K562 (cell line): ENCODE data around the gene PLK5. TPM values are rescaled to one million over a fixed set of nuclear protein-coding genes. Genes with fewer than 3 reads are reported as not detected.

Experiments used
- ARID1B ChIP-seq: fragments of 450-650 bp; IDR thresholded peaks from 2 replicates; pipeline ENCODE4 v1.6.1; 2016; ENCODE audit warnings: antibody characterized with exemption, mild to moderate bottlenecking, inconsistent platforms
- ARID2 ChIP-seq: fragments of 450-650 bp; IDR thresholded peaks from 2 replicates; pipeline ENCODE4 v1.6.1; 2017; ENCODE audit warnings: antibody characterized with exemption, mild to moderate bottlenecking
- E2F4 ChIP-seq: sonication (generic); formaldehyde crosslinking; IDR thresholded peaks from 2 replicates; pipeline ENCODE4 v1.8.0; 2022; ENCODE audit warnings: mild to moderate bottlenecking, low read depth, missing genetic modification reagents
- ETV1 ChIP-seq: fragments of 450-650 bp; conservative IDR thresholded peaks from 2 replicates; pipeline ENCODE4 v1.6.1; 2016; ENCODE audit warnings: missing genetic modification characterization, control low read depth, low read depth, missing compliant biosample characterization
- HBP1 ChIP-seq: fragments of 450-650 bp; formaldehyde crosslinking; IDR thresholded peaks from 2 replicates; pipeline ENCODE4 v1.4.0; 2022; ENCODE audit warnings: missing genetic modification characterization
- HMG20B ChIP-seq: fragments of 250-450 bp; sonication (Bioruptor Pico); IDR thresholded peaks from 2 replicates; pipeline ENCODE4 v1.5.0; 2021; ENCODE audit warnings: mild to moderate bottlenecking
- IRF2 ChIP-seq: sonication (generic); formaldehyde crosslinking; IDR thresholded peaks from 2 replicates; pipeline ENCODE4 v1.8.1; 2022; ENCODE audit warnings: mild to moderate bottlenecking, missing genetic modification reagents
- NCOR1 ChIP-seq: fragments of 450-650 bp; IDR thresholded peaks from 2 replicates; pipeline ENCODE4 v1.6.1; 2016; ENCODE audit warnings: mild to moderate bottlenecking, moderate library complexity
- PYGO2 ChIP-seq: fragments of 450-650 bp; IDR thresholded peaks from 2 replicates; pipeline ENCODE4 v1.6.1; 2016; ENCODE audit warnings: mild to moderate bottlenecking, missing genetic modification characterization, moderate library complexity, missing compliant biosample characterization
- STAG1 ChIP-seq: sonication (generic); formaldehyde crosslinking; IDR thresholded peaks from 2 replicates; pipeline ENCODE4 v1.5.0; 2020; ENCODE audit warnings: missing genetic modification reagents, borderline replicate concordance
- TAF1 ChIP-seq: IDR thresholded peaks from 2 replicates; pipeline ENCODE4 v1.6.1; 2011; ENCODE audit warnings: mild to moderate bottlenecking, low read length, moderate library complexity; ENCODE audit not compliant: insufficient read depth, control insufficient read depth, severe bottlenecking; ENCODE audit errors: extremely low read depth
- ZBTB7A ChIP-seq: IDR thresholded peaks from 2 replicates; pipeline ENCODE4 v1.6.1; 2011; ENCODE audit warnings: low read depth, mild to moderate bottlenecking, low read length, moderate library complexity, borderline replicate concordance; ENCODE audit not compliant: control insufficient read depth
- ZZZ3 ChIP-seq: fragments of 450-650 bp; IDR thresholded peaks from 2 replicates; pipeline ENCODE4 v1.6.1; 2016; ENCODE audit warnings: antibody characterized with exemption, mild to moderate bottlenecking, moderate library complexity
- polyA plus RNA-seq, 8 experiments: library from polyadenylated mRNA; depleted of rRNA in 4 of 8; stranded (reverse) in 5 of 8; unstranded in 3 of 8; fragments of >200 nt; fragmentation: Nextera tagmentation in 2 of 8; fragmentation: Illumina TruSeq in 1 of 8; extraction: Ambion mirVana in 2 of 8; extraction: Trizol in 1 of 8; gene quantifications; 2 replicates each; pipeline versions ENCODE4 v1.2.1 to v1.2.3, GENCODE V29; 2011 to 2014; ENCODE audit warnings: inconsistent platforms in 1 of 8, missing spikeins in 1 of 8
- total RNA-seq, 7 experiments: library from RNA; depleted of rRNA in 6 of 7; stranded (reverse); fragments of >200 nt in 6 of 7; fragmentation: Illumina TruSeq in 2 of 7; extraction: Trizol in 2 of 7; gene quantifications; 2 replicates each; pipeline versions ENCODE4 v1.2.1 to v1.2.3, GENCODE V29; 2011 to 2021; ENCODE audit warnings: low replicate concordance in 1 of 7
- TF ChIP-seq, protein P1 (sequence below): fragments of 450-650 bp; formaldehyde crosslinking; IDR thresholded peaks from 2 replicates; pipeline ENCODE4 v1.4.0; 2020; ENCODE audit warnings: mild to moderate bottlenecking, moderate library complexity
- TF ChIP-seq, protein P2 (sequence below): fragments of 450-650 bp; IDR thresholded peaks from 2 replicates; pipeline ENCODE4 v1.6.1; 2016; ENCODE audit warnings: low read depth

The PLK5 gene
- total and polyA plus RNA-seq, 9 of the 15 experiments (the other 6 are each of a cell fraction or from before 2014, with no cell fraction given), result 0.04 to 0.23 (median 0.11) TPM; not detected in 5

GRCh38 chr19:1523412-1524286 lies at the start of gene PLK5 (continued):
- TF ChIP-seq ARID2 (no peak), HMG20B (no peak), ZZZ3 (no peak), STAG1 (CRISPR knock-in tag) (no peak), IRF2 (CRISPR knock-in tag) (no peak), ARID1B (no peak), PYGO2 (tag) (no peak), TAF1 (peak; percentile 27), ZBTB7A (peak; percentile 83), NCOR1 (no peak), HBP1 (CRISPR knock-in tag) (no peak), ETV1 (tag) (no peak), E2F4 (no peak)
- TF ChIP-seq, protein P1, sequence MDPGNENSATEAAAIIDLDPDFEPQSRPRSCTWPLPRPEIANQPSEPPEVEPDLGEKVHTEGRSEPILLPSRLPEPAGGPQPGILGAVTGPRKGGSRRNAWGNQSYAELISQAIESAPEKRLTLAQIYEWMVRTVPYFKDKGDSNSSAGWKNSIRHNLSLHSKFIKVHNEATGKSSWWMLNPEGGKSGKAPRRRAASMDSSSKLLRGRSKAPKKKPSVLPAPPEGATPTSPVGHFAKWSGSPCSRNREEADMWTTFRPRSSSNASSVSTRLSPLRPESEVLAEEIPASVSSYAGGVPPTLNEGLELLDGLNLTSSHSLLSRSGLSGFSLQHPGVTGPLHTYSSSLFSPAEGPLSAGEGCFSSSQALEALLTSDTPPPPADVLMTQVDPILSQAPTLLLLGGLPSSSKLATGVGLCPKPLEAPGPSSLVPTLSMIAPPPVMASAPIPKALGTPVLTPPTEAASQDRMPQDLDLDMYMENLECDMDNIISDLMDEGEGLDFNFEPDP, result no peak
- TF ChIP-seq, protein P2, sequence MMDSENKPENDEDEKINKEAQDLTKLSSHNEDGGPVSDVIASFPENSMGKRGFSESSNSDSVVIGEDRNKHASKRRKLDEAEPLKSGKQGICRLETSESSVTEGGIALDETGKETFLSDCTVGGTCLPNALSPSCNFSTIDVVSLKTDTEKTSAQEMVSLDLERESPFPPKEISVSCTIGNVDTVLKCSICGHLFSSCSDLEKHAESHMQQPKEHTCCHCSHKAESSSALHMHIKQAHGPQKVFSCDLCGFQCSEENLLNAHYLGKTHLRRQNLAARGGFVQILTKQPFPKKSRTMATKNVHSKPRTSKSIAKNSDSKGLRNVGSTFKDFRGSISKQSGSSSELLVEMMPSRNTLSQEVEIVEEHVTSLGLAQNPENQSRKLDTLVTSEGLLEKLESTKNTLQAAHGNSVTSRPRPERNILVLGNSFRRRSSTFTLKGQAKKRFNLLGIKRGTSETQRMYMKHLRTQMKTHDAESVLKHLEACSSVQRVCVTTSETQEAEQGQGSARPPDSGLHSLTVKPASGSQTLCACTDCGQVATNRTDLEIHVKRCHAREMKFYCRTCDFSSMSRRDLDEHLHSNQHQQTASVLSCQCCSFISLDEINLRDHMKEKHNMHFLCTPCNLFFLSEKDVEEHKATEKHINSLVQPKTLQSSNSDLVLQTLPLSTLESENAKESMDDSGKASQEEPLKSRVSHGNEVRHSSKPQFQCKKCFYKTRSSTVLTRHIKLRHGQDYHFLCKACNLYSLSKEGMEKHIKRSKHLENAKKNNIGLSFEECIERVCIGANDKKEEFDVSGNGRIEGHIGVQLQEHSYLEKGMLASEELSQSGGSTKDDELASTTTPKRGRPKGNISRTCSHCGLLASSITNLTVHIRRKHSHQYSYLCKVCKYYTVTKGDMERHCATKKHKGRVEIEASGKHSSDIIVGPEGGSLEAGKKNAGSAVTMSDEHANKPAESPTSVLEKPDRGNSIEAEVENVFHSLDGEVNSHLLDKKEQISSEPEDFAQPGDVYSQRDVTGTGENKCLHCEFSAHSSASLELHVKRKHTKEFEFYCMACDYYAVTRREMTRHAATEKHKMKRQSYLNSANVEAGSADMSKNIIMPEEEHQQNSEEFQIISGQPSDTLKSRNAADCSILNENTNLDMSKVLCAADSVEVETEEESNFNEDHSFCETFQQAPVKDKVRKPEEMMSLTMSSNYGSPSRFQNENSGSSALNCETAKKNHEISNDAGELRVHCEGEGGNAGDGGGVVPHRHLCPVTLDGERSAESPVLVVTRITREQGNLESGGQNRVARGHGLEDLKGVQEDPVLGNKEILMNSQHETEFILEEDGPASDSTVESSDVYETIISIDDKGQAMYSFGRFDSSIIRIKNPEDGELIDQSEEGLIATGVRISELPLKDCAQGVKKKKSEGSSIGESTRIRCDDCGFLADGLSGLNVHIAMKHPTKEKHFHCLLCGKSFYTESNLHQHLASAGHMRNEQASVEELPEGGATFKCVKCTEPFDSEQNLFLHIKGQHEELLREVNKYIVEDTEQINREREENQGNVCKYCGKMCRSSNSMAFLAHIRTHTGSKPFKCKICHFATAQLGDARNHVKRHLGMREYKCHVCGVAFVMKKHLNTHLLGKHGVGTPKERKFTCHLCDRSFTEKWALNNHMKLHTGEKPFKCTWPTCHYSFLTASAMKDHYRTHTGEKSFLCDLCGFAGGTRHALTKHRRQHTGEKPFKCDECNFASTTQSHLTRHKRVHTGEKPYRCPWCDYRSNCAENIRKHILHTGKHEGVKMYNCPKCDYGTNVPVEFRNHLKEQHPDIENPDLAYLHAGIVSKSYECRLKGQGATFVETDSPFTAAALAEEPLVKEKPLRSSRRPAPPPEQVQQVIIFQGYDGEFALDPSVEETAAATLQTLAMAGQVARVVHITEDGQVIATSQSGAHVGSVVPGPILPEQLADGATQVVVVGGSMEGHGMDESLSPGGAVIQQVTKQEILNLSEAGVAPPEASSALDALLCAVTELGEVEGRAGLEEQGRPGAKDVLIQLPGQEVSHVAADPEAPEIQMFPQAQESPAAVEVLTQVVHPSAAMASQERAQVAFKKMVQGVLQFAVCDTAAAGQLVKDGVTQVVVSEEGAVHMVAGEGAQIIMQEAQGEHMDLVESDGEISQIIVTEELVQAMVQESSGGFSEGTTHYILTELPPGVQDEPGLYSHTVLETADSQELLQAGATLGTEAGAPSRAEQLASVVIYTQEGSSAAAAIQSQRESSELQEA, result no peak
